ENCODE measurements around the gene FGF18.

DNA sequence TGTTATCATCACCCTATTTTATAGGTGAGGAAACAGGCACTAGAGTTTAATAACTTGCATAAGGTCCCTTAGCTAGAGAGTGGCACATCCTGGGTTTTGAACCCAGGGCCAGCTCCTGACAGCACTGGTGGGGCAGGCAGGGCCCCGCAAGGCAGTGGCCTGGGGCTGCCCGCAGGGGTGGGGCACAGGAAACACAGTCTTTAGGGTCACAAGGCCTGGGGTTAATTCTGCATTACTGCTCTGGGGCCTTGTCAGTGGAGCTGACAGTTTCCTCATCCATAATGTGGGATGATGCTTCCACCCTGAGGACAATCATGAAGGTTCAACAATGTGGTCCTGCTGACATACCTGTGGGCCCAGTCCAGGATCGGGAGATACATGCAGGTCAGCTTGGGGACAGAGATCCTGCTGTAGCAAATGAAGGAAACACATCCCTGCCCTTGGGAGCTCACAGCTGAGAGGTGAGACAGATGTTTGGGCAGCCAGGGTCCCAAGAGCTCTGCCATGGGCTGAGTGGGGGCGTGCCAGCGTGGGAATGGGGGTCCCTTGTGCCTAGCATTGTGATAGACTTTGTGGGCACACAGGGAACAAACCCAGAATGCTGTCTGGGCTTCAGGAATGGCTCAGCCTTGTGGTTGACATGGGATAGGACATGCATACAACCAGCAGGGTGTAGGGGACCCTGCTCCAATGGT is 14.7 kb downstream of the FGF18 start:
- TF ChIP-seq POLR2A (IDR thresholded peaks at IDR 0.05) (no peak), POLR2AphosphoS5 (IDR thresholded peaks at IDR 0.05) (no peak)
- TF ChIP-seq, protein P1, sequence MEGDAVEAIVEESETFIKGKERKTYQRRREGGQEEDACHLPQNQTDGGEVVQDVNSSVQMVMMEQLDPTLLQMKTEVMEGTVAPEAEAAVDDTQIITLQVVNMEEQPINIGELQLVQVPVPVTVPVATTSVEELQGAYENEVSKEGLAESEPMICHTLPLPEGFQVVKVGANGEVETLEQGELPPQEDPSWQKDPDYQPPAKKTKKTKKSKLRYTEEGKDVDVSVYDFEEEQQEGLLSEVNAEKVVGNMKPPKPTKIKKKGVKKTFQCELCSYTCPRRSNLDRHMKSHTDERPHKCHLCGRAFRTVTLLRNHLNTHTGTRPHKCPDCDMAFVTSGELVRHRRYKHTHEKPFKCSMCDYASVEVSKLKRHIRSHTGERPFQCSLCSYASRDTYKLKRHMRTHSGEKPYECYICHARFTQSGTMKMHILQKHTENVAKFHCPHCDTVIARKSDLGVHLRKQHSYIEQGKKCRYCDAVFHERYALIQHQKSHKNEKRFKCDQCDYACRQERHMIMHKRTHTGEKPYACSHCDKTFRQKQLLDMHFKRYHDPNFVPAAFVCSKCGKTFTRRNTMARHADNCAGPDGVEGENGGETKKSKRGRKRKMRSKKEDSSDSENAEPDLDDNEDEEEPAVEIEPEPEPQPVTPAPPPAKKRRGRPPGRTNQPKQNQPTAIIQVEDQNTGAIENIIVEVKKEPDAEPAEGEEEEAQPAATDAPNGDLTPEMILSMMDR (IDR thresholded peaks at IDR 0.05) = no peak
